Stimulated activated CD4-positive, alpha-beta T cell treated with anti-CD3 and anti-CD28 coated beads, TNF-alpha, amount 100 ng/mL, for 48 hours (primary cell): Measurements from ENCODE around the gene PTGDS.

Experiments used
- DNase-seq, 3 donors: peaks; one replicate each; pipeline ENCODE4 v3.0.0-alpha.2; 2020; ENCODE audit warnings: low read depth in 3 of 3

The PTGDS gene

GRCh38 chr9:136977223-136977622 lies at the start of gene PTGDS:
Gene PTGDS, plus strand, starts transcription at chr9:136977504. Its CDS starts 75 bp downstream, at chr9:136977579.
- DNase-seq, result no peak

DNA sequence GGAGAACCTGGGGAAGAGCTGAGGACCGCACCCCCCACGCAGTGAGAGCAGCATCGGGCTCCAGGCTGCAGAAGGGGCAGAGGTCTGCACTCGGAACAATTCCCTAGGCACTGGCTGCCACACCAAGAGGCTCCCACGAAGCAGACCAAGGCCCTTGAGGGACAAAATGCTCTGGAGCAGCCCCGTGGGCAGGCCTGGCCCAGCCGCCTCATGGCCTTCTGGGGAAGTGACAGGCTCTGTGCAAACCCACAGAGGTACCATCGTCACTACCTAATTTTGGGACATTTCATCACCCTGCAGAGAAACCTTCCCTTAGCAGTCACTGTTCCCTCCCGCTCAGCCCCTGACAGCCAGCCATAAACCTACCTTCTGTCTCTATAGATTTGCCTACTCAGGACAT lies 48.7 kb upstream of the PTGDS start:
- DNase-seq, result no peak

DNA sequence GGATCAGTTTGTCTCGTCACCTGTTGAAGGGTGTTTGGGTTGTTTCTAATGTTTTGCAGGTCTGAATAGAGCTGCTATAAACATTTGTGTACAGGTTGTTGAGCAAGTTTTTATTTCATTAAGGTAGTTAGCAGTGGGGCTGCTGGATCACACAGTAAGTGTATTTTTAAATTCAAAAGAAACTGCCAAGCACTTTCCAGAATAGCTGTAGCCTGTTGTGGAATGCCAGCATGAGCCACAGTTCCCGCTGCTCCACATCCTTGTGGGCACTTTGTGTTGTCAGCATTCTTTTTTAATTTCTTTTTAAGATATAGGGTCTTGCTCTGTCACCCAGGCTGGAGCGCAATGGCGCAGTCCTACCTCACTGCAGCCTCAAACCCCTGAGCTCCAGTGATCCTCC lies 47.3 kb upstream of the PTGDS start:
- no peak for DNase-seq

DNA sequence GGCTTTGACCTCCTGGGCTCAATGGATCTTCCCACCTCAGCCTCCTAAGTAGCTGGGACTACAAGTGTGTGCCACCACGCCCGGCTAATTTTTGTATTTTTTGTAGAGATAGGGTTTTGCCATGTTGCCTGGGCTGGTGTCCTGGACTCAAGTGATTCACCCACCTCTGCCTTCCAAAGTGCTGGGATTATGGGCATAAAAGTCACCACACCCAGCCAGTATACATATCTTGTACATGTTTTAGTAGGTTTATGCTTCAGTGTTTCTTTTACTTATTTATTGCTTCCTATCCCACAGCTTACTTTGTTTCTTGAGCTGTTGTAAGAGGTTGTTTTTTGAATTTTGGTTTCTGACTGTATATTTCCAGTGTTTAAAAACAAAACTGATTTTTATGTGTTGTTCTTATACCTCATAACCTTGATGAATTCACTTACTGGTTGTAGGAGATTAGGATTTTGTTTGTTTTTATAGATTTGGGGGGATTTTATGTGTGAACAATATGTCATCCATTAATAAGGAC lies 45.6 kb upstream of the PTGDS start:
- no peak for DNase-seq

DNA sequence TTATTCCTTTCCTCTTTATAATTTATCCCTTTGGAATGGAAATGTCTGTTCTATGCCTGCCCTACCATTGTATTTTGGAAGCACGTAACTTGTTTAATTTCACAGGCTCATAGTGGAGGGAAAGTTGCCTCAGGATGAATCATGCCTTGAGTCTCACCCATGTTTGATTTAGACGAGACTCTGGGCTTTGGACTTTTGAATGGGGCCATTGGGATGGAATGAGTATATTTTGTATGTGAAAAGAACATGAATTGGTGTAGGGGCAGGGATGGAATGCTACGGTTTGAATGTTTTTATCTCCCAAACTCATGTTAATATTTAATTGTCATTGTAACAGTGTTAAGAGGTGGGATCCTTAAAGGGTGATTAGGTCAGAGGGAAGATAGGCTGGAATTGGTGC lies 43.0 kb upstream of the PTGDS start:
- DNase-seq, result no peak

DNA sequence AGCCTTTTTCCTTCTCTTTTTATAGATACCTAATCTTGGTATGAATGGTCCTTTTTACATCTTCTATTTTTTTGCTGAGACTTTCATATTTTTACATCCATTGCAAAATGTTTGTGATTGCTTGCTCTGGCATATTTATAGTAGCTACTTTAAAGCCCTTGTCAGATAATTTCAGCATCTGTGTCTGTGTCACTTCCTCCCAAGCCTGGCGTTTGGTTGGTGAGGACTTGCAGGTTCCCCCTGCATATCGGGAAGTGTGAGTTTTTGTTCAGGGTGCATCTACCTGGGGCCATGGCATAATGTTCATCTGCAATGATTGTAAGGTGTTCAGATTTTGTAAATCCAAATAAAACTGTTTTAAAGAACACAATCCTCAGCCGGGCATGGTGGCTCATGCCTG lies 41.7 kb upstream of the PTGDS start:
- no peak for DNase-seq

DNA sequence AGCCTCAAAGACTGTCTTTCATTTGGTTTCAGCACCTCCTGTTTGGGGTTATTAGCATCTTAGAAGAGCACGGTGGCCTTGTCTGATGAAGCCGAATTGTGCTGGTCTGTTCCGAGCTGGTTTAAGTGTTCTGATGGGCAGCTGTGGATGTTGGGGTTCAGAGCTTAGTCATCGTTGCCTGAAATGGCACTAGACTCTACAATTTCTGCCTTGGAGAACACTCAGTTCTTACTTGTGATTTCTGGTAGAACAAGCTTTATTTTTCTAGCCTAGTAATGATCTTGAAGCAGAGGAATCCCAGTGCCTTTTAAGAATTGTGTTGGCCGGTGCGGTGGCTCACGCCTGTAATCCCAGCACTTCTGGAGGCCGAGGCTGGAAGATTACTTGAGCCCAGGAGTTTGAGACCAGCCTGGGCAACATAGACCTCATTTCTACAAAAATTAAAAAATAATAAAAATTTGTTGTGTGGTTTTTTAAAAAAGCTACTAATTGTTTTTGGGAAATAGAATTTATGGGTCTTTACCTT lies 40.6 kb upstream of the PTGDS start:
- no peak for DNase-seq

- DNase-seq, result no peak
Observed at GRCh38 chr9:136937186-136938001, 39.9 kb upstream of the PTGDS start.

DNA sequence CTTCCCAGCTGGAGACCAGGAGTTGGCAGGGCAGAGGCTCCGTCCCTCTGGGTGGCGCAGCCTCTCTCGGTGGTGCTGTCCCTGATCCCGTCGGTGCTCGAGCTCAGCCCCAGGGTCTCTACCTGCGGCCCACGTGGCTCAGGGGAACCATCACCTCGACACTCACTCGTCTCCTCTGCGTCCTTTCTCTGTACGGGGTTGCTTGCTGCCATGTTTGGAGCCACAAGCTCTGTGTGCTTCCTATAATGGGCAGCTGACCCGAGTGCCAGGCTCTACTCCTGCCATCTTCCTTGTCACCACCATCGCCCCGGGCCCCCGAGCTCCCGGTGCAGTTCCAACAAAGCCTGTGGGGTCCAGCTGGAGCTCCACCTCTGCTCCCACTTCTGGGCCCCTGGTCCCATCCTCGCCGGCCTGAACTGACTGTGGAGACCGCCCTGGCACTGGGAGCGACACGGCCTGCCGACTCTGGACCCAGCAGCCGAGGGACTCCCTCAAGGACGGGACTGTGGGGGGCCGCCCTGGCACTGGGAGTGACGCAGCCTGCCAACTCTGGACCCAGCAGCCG lies 37.8 kb upstream of the PTGDS start:
- no peak for DNase-seq

DNA sequence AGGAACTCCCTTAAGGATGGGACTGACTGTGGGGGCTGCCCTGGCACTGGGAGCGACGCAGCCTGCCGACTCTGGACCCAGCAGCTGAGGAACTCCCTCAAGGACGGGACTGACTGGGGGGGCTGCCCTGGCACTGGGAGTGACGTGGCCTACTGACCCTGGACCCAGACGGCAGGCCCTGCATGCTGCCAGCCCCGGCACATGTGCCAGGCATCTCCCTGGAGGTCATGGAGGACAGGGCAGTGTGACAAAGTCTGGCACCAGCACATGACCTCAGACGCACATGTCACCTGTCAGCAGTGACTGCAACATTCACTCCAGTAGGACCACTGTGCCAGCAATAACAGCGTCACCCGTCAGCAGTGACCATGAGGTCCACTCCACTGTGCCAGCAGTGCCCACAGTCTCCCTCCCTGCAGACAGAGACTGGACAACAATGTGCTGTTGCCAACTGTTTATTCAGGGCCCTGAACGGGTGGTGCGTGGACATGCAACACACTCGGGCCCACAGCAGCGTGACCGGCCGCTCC lies 37.2 kb upstream of the PTGDS start:
- DNase-seq, result no peak

GRCh38 chr9:136940526-136941230 lies 36.6 kb upstream of the PTGDS start:
- no peak for DNase-seq

DNA sequence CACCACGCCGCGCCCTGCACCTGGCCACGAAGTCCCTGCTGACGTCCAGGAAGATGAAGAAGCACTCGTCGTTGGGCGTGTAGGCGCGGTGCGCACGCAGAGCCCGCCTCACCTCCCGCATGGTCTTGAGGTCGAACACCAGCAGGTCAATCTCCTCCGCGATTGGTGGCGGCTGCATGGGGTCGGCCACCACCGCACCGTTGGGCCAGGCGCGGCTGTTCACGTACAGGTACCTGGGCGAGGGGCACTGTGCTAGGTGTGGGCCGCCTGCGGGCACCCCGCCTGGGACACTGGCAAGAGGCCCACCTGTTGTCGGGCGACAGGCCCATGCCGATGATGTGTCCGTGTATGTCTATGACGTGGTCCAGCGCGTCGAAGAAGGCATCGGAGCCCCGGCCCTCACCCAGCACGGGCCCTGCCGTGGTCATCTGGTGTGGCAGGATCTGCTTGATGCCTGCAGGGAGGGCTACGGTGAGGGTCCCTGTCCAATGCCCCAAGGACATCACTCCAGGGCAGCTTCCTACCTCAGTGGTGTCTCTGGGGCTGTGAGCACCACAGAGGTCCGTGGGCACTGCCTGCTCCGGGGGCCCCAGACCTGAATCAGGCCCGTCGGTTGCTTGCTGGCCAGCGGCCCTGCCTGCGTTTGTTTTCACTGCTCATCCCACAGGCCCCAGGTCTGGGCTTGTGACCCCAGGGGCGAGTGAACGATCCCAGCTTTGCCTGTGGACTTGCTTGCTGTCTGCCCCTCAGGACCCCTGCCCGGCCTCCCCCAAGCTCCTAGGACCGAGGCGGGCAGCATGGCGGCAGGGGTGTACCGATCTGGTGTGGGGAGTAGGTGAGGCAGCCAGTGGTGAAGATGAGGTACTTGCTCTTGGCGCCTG lies 35.8 kb upstream of the PTGDS start:
- no peak for DNase-seq

DNA sequence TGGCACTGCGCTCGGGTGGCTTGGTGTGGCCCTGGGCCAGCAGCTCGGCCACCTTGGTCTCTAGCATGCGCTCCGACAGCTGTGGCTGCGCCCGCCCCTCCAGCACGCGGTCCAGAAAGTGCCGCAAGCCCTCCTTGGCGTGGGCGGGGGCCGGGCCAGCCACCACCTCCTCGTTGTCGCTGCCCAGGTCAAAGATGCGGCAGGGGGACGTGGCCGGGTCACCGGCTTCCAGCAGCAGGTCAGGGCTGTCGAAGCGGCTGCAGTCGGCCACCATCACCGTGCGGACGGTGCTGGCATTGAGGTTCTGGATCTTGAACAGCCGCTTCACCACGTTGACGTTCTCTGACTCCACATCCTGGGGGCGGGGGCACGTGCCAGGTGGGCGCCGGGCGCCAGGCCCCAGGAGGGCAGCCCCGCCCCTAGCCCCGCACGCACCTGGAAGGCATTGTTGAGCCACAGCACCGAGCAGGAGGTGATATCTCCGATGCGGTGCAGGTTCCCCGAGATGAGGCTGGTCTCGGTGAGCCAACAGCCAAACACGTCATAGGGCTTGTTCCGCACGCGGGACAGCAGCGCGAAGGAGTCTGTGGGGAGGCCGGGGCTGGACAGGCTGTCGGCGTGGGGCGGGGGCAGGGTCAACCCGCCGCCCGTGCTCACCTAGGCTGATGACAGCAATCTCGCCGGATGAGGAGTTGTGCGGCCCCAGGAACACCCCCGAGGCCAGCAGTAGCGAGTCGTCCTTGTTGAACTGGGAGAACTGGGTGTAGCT lies 35.0 kb upstream of the PTGDS start:
- no peak for DNase-seq

GRCh38 chr9:136942881-136943230 lies 34.4 kb upstream of the PTGDS start:
- no peak for DNase-seq

GRCh38 chr9:136943291-136944211 lies 33.8 kb upstream of the PTGDS start:
- peak in 1 of 3 donors; percentile 31 for DNase-seq

GRCh38 chr9:136944212-136944518 lies 33.1 kb upstream of the PTGDS start:
- DNase-seq, result peak in 1 of 3 donors; percentile 21

- DNase-seq, result peak; percentile 89 to 92 (median 91)
Observed at GRCh38 chr9:136944519-136945332, 32.6 kb upstream of the PTGDS start, which contains the start of the genes C8G and FBXW5. Gene C8G, plus strand, starts transcription at chr9:136945243. Its CDS starts 78 bp downstream, at chr9:136945321. Gene FBXW5, minus strand, starts transcription at chr9:136944738. Its CDS starts 655 bp downstream, at chr9:136944083.
